Mesendoderm (in vitro differentiated cells): ENCODE data around the gene HSPB3.

Source experiments
- DNase-seq: peaks from one replicate; pipeline ENCODE4 v3.0.0; 2013
- H2AK5ac ChIP-seq: 2 replicates; pipeline ENCODE4 v1.6.1; 2013; ENCODE audit warnings: low read length, inconsistent platforms
- H2BK120ac ChIP-seq: 2 replicates; pipeline ENCODE4 v1.6.1; 2013; ENCODE audit warnings: low read depth, mild to moderate bottlenecking, low read length, moderate library complexity, mixed read lengths
- H2BK15ac ChIP-seq: replicated peaks from 2 replicates; pipeline ENCODE4 v1.6.1; 2013; ENCODE audit warnings: low read depth, mild to moderate bottlenecking, moderate library complexity
- H2BK5ac ChIP-seq: 2 replicates; pipeline ENCODE4 v1.6.1; 2013; ENCODE audit warnings: low read length, inconsistent platforms
- H3K18ac ChIP-seq: 2 replicates; pipeline ENCODE4 v1.6.1; 2013; ENCODE audit warnings: mild to moderate bottlenecking, low read length, mixed read lengths
- H3K23ac ChIP-seq: one replicate; pipeline ENCODE4 v1.6.1; 2013; ENCODE audit warnings: low read length
- H3K27ac ChIP-seq: 2 replicates; pipeline ENCODE4 v1.5.1; 2013; ENCODE audit warnings: low read depth, mild to moderate bottlenecking, inconsistent platforms, low read length, moderate library complexity
- H3K27me3 ChIP-seq: 2 replicates; pipeline ENCODE4 v1.6.1; 2013; ENCODE audit warnings: low read length, control low read depth, mild to moderate bottlenecking, inconsistent platforms; ENCODE audit not compliant: insufficient read depth, poor library complexity
- H3K36me3 ChIP-seq: 2 replicates; pipeline ENCODE4 v1.6.1; 2013; ENCODE audit warnings: low read length, inconsistent platforms; ENCODE audit not compliant: control insufficient read depth, insufficient read depth
- H3K4ac ChIP-seq: one replicate; pipeline ENCODE4 v1.6.1; 2013; ENCODE audit warnings: low read depth, mild to moderate bottlenecking, low read length, moderate library complexity
- H3K4me1 ChIP-seq: 2 replicates; pipeline ENCODE4 v1.6.1; 2013; ENCODE audit warnings: low read depth, low read length, inconsistent platforms; ENCODE audit not compliant: control insufficient read depth
- H3K4me2 ChIP-seq: 2 replicates; pipeline ENCODE4 v1.6.1; 2013; ENCODE audit warnings: low read length
- H3K4me3 ChIP-seq: 2 replicates; pipeline ENCODE4 v1.5.1; 2013; ENCODE audit warnings: mild to moderate bottlenecking, low read length
- H3K56ac ChIP-seq: one replicate; pipeline ENCODE4 v1.6.1; 2013; ENCODE audit warnings: low read length
- H3K79me1 ChIP-seq: 2 replicates; pipeline ENCODE4 v1.6.1; 2013; ENCODE audit warnings: low read length, inconsistent platforms
- H3K79me2 ChIP-seq: 2 replicates; pipeline ENCODE4 v1.6.1; 2013; ENCODE audit warnings: mild to moderate bottlenecking, low read length; ENCODE audit not compliant: control insufficient read depth, insufficient read depth
- H3K9ac ChIP-seq: 2 replicates; pipeline ENCODE4 v1.6.1; 2013; ENCODE audit warnings: low read length, inconsistent platforms
- H4K5ac ChIP-seq: one replicate; pipeline ENCODE4 v1.6.1; 2013; ENCODE audit warnings: low read length
- H4K8ac ChIP-seq: one replicate; pipeline ENCODE4 v1.6.1; 2013; ENCODE audit warnings: low read depth, mild to moderate bottlenecking, control low read depth, low read length, moderate library complexity
- WGBS: extraction: QIAGEN DNeasy Blood & Tissue Kit; methylation state at CpG from one replicate; pipeline ENCODE4 v1.1.7; 2013; ENCODE audit warnings: low lambda C conversion rate, missing lambda C conversion rate; ENCODE audit not compliant: insufficient coverage; ENCODE audit errors: extremely low coverage; 5-methylcytosine and 5-hydroxymethylcytosine counted together

HSPB3 gene

DNA sequence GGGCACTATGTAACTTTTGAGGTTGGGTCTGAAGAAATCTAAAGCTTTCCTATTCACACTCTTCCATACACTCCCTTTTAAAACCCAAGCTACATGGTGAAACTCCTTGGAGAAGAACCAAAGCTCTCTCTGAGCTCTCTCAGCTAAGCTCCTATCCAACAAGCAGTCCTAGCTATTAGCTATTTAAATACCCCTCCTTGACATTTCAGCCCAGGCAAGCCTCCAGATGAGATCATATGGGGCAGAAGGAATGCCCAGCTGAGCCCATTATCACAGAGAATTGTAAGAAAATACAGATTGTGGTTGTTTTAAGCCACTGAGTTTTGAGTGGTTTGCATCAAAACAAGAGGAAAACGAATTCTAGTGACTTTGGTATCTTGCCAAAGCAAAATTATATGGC, 15.2 kb downstream of the HSPB3 start:
- Histone ChIP-seq H3K27me3 (no peaks in the 10 kb centered on the region), H3K56ac (no peak overlapping the region), H3K27ac (no peak overlapping the region), H3K9ac (no peak overlapping the region), H2BK120ac (no peak overlapping the region), H3K4ac (no peak overlapping the region), H3K79me2 (no peaks in the 10 kb centered on the region), H4K8ac (no peak overlapping the region), H3K23ac (no peak overlapping the region), H3K4me2 (no peak overlapping the region), H3K4me3 (no peak overlapping the region), H2BK15ac (no peak overlapping the region), H3K4me1 (no peaks in the 10 kb centered on the region), H4K5ac (no peak overlapping the region), H3K79me1 (no peaks in the 10 kb centered on the region), H2AK5ac (no peak overlapping the region), H2BK5ac (no peak overlapping the region), H3K36me3 (no peaks in the 10 kb centered on the region), H3K18ac (no peak overlapping the region)
- no peak for DNase-seq
- no CpG with 5 or more reads among the region's 1 CpG for WGBS

DNA sequence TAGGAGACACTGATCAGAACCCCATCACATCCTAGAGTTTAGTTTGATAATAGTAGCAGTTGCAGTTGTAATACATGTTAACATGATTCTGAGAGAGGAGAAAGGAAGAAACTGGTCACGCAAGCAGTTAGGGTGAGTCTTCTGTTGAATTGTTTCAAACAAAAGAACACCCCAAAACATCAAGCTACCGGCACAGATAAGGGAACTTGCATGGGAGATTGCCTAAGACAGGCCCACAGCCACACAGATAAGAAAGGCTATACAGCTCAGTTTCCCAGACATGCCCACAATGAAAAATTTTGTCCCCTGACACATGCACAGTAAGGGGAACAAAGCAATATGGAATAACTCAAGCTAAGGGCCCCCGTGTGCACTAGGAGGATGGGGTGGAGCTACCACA, 15.9 kb downstream of the HSPB3 start:
- no peaks in the 10 kb centered on the region for H3K4me1 ChIP-seq
- no peak for DNase-seq
- no peak overlapping the region for H3K23ac ChIP-seq
- no peak overlapping the region for H2AK5ac ChIP-seq
- no peak overlapping the region for H4K8ac ChIP-seq
- H3K4me3 ChIP-seq: no peak overlapping the region
- H3K27ac ChIP-seq: no peak overlapping the region
- no peaks in the 10 kb centered on the region for H3K79me1 ChIP-seq
- no peak overlapping the region for H3K56ac ChIP-seq
- no peaks in the 10 kb centered on the region for H3K36me3 ChIP-seq
- no peak overlapping the region for H3K4ac ChIP-seq
- no peak overlapping the region for H3K18ac ChIP-seq
- no peak overlapping the region for H4K5ac ChIP-seq
- H3K79me2 ChIP-seq: no peaks in the 10 kb centered on the region
- H2BK120ac ChIP-seq: no peak overlapping the region
- WGBS: no CpG with 5 or more reads among the region's 3 CpGs
- no peak overlapping the region for H3K9ac ChIP-seq
- no peak overlapping the region for H2BK5ac ChIP-seq
- H3K27me3 ChIP-seq: no peaks in the 10 kb centered on the region
- H2BK15ac ChIP-seq: no peak overlapping the region
- no peak overlapping the region for H3K4me2 ChIP-seq

DNA sequence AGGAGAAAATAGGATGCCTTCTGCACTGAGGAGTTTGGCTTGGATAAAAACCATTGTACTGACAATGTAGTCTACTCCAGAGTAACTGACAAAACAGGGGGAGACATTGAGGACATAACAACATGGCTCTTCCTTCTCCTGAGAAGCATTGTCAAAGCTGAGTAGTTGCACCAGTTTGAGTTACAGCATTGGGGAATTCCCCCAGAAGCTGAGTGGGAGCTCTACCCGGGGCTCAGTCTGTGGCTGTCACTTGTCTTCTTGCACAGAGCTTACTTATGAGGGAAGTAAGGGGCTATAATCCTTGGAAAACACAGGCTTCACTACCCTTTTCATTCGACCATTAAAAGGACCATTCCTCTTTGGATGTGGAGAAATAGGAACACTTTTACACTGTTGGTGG, 21.2 kb downstream of the HSPB3 start:
- no peak overlapping the region for H2BK15ac ChIP-seq
- no peaks in the 10 kb centered on the region for H3K27me3 ChIP-seq
- no peak overlapping the region for H2BK5ac ChIP-seq
- no peak overlapping the region for H4K8ac ChIP-seq
- no peak overlapping the region for H4K5ac ChIP-seq
- DNase-seq: no peak
- no peaks in the 10 kb centered on the region for H3K79me1 ChIP-seq
- no CpG with 5 or more reads among the region's 2 CpGs for WGBS
- H3K18ac ChIP-seq: no peak overlapping the region
- no peak overlapping the region for H3K4me3 ChIP-seq
- H3K9ac ChIP-seq: no peak overlapping the region
- H2BK120ac ChIP-seq: no peak overlapping the region
- no peak overlapping the region for H3K4me2 ChIP-seq
- H3K56ac ChIP-seq: no peak overlapping the region
- H3K23ac ChIP-seq: no peak overlapping the region
- H3K79me2 ChIP-seq: no peaks in the 10 kb centered on the region
- no peaks in the 10 kb centered on the region for H3K36me3 ChIP-seq
- no peak overlapping the region for H2AK5ac ChIP-seq
- no peak overlapping the region for H3K4ac ChIP-seq
- H3K27ac ChIP-seq: no peak overlapping the region
- no peaks in the 10 kb centered on the region for H3K4me1 ChIP-seq

DNA sequence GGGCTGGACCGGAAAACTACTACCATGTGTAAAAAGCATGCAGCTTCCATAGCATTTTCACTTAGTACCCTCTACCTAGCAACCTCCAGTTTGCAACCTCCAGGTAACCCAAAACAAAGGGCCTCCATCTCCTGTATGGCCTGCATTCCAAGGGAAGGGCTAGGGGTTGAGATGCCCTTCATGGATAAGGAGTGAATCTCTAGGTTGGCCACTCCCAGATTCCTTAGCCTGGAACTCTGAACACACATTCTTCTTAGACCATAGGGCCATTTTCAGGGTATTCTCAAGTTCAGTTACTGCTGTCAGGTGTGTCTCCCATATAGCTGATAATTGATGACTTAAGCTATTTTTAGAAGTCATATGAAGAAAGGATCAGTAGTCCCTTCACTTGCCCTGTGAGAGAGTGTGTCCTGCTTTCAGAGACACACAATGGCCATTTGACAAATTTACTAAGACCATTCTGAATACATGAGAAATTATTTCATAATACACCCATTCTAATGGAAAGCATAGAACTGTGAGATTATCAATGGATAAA, 22.5 kb downstream of the HSPB3 start:
- H3K23ac ChIP-seq: no peak overlapping the region
- no peak overlapping the region for H2BK5ac ChIP-seq
- no peak overlapping the region for H4K5ac ChIP-seq
- no peak overlapping the region for H2AK5ac ChIP-seq
- H3K27me3 ChIP-seq: no peaks in the 10 kb centered on the region
- no peak overlapping the region for H3K4me2 ChIP-seq
- H3K4me3 ChIP-seq: no peak overlapping the region
- no peak overlapping the region for H3K4ac ChIP-seq
- no peak overlapping the region for H3K27ac ChIP-seq
- no peak overlapping the region for H3K18ac ChIP-seq
- no peak overlapping the region for H2BK15ac ChIP-seq
- H2BK120ac ChIP-seq: no peak overlapping the region
- no peak overlapping the region for H4K8ac ChIP-seq
- H3K56ac ChIP-seq: no peak overlapping the region
- no CpG with 5 or more reads among the region's 1 CpG for WGBS
- H3K79me1 ChIP-seq: no peaks in the 10 kb centered on the region
- H3K4me1 ChIP-seq: no peaks in the 10 kb centered on the region
- no peak overlapping the region for H3K9ac ChIP-seq
- no peaks in the 10 kb centered on the region for H3K36me3 ChIP-seq
- H3K79me2 ChIP-seq: no peaks in the 10 kb centered on the region
- DNase-seq: peak; percentile 33

DNA sequence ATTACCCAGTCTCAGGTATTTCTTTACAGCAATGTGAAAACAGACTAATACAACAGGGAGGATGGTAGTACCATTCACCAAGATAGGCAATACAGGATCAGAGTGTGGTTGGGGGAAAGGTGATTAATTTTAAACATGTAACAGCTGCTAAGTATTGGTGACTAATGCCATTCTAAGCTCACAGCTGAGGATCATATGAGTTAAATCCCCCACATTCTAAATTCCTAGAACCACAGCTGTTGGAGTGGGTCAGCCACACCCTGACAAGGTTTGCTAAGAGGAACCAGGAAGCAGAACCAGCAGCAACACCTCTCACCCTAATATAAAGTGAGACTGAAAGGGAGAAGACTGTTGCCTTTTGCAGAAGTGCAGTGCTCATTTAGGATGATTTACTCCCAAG, 24.8 kb downstream of the HSPB3 start:
- H3K4me3 ChIP-seq: no peak overlapping the region
- no peak overlapping the region for H4K5ac ChIP-seq
- H3K27me3 ChIP-seq: no peaks in the 10 kb centered on the region

DNA sequence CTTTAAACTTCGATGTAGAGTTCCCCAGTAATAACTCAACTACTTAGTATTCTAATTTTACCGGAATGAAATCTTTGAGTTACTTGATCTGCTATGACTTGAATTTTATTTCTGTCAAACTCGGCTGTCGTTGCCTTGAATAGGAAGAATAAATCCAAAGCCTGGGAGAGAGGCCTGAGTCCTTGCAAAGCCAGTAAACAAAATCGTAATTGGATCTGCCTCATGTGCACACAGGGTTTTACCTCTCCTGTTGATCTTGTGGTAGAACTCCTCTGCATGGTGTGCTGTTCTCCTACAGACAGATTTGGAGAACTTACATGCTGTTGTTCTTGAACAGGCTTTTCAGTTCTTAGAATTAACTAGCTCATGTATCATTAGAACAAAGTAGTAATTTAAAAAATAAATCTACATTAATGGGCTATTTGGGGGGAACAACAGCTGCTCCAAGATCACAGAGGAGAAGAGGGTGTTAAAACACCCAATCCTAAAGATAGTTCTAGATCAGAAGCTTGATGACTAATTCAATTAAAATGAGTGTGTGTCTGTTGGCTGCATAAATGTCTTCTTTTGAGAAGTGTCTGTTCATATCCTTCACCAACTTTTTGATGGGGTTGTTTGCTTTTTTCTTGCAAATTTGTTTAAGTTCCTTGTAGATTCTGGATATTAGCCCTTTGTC, 28.9 kb downstream of the HSPB3 start:
- no peak overlapping the region for H4K5ac ChIP-seq
- no peak overlapping the region for H3K4me3 ChIP-seq

More for the DNA sequence above, 24.8 kb downstream of the HSPB3 start:
- no peak for DNase-seq
- H3K9ac ChIP-seq: no peak overlapping the region
- no peaks in the 10 kb centered on the region for H3K79me1 ChIP-seq
- no peaks in the 10 kb centered on the region for H3K36me3 ChIP-seq
- H3K56ac ChIP-seq: no peak overlapping the region
- no peak overlapping the region for H3K23ac ChIP-seq
- H3K79me2 ChIP-seq: no peaks in the 10 kb centered on the region
- no peak overlapping the region for H2BK15ac ChIP-seq
- no peak overlapping the region for H2AK5ac ChIP-seq
- no peak overlapping the region for H3K18ac ChIP-seq
- H3K4me2 ChIP-seq: no peak overlapping the region
- no peak overlapping the region for H2BK5ac ChIP-seq
- no peak overlapping the region for H3K4ac ChIP-seq
- H2BK120ac ChIP-seq: no peak overlapping the region
- no peak overlapping the region for H3K27ac ChIP-seq
- no peaks in the 10 kb centered on the region for H3K4me1 ChIP-seq
- no peak overlapping the region for H4K8ac ChIP-seq

More for the DNA sequence above, 28.9 kb downstream of the HSPB3 start:
- H4K8ac ChIP-seq: no peak overlapping the region
- no CpG with 5 or more reads among the region's 5 CpGs for WGBS
- no peak overlapping the region for H3K4me2 ChIP-seq
- no peak for DNase-seq
- H2BK15ac ChIP-seq: no peak overlapping the region
- H3K4me1 ChIP-seq: no peaks in the 10 kb centered on the region
- H3K4ac ChIP-seq: no peak overlapping the region
- H3K27ac ChIP-seq: no peak overlapping the region
- no peaks in the 10 kb centered on the region for H3K79me2 ChIP-seq
- no peak overlapping the region for H2AK5ac ChIP-seq
- no peak overlapping the region for H2BK120ac ChIP-seq
- H3K36me3 ChIP-seq: no peaks in the 10 kb centered on the region
- no peaks in the 10 kb centered on the region for H3K79me1 ChIP-seq
- H3K23ac ChIP-seq: no peak overlapping the region
- H2BK5ac ChIP-seq: no peak overlapping the region
- H3K9ac ChIP-seq: no peak overlapping the region
- no peaks in the 10 kb centered on the region for H3K27me3 ChIP-seq
- H3K18ac ChIP-seq: no peak overlapping the region
- no peak overlapping the region for H3K56ac ChIP-seq
